Thymus (tissue), 11 donors: Measurements from ENCODE around the gene ATP2B2. TPM values are rescaled to one million over a fixed set of nuclear protein-coding genes. Genes with fewer than 3 reads are reported as not detected.

Source experiments
- DNase-seq, 9 donors: peaks; one replicate each; pipeline ENCODE4 v3.0.0-alpha.2; 2013; ENCODE audit warnings: low spot score in 9 of 9, low read depth in 6 of 9, missing footprints in 1 of 9
- H3K27ac ChIP-seq, 2 donors: one replicate each; pipeline ENCODE4 v1.5.1; 2013; ENCODE audit warnings: control low read depth in 1 of 2, low read depth in 1 of 2, low read length in 1 of 2, mild to moderate bottlenecking in 1 of 2, moderate library complexity in 1 of 2
- H3K27me3 ChIP-seq, 2 donors: one replicate each; pipeline ENCODE4 v1.5.1; 2013; ENCODE audit warnings: low read length in 1 of 2; ENCODE audit not compliant: control insufficient read depth in 2 of 2, insufficient read depth in 1 of 2
- H3K36me3 ChIP-seq, 2 donors: one replicate each; pipeline ENCODE4 v1.5.1; 2013; ENCODE audit warnings: low read length in 1 of 2, mild to moderate bottlenecking in 1 of 2, moderate library complexity in 1 of 2; ENCODE audit not compliant: control insufficient read depth in 2 of 2, insufficient read depth in 2 of 2
- H3K4me1 ChIP-seq, 2 donors: one replicate each; pipeline ENCODE4 v1.5.1; 2013; ENCODE audit warnings: low read length in 2 of 2; ENCODE audit not compliant: control insufficient read depth in 2 of 2, insufficient read depth in 2 of 2
- H3K4me3 ChIP-seq, 2 donors: one replicate each; pipeline ENCODE4 v1.5.1; 2013; ENCODE audit warnings: low read length in 2 of 2, control low read depth in 1 of 2, mild to moderate bottlenecking in 1 of 2
- H3K9me3 ChIP-seq, 2 donors: one replicate each; pipeline ENCODE4 v1.5.1; 2013; ENCODE audit warnings: low read length in 1 of 2, mild to moderate bottlenecking in 1 of 2; ENCODE audit not compliant: control insufficient read depth in 2 of 2, insufficient read depth in 1 of 2
- WGBS: extraction: QIAGEN DNeasy Blood & Tissue Kit; methylation state at CpG from one replicate; pipeline ENCODE4 v1.1.7; 2013; 5-methylcytosine and 5-hydroxymethylcytosine counted together
- polyA plus RNA-seq: library from polyadenylated mRNA; stranded (reverse); fragments of 200-250 nt; gene quantifications from one replicate; pipeline ENCODE4 v1.2.3, GENCODE V29; 2013
- total RNA-seq: library from RNA; stranded (reverse); fragments of 120-200 nt; gene quantifications from one replicate; pipeline ENCODE4 v1.2.4, GENCODE V29; 2013
- donor health status: healthy.

ATP2B2 gene
- total and polyA plus RNA-seq, 2 donors, result 0.19 to 0.34 TPM

DNA sequence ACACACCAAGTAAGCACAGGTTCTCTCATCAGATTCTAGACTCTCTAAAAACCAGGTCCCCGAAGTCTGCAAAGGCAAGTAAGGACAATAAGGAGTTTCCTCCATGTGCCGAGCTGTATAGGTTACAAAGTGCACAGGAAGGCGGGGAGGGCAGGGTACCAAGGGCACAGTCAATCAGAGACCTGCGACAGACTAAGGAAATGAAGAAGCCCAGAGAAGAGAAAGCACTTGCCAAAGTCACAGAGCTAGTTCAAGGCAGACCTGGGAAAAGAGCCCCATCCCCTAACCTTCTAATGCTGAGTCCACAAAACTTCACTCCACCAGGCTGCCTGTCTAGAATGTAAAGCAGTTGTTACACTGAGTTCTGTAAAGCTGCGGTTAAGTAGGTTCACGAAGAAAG, 186.1 kb downstream of the ATP2B2 start:
- peaks cover 37 to 38% of the 10 kb centered on the region in 2 donors for H3K36me3 ChIP-seq
- no peak overlapping the region for H3K27ac ChIP-seq
- peaks cover 9 to 19% of the 10 kb centered on the region in 2 donors for H3K4me1 ChIP-seq
- no peaks in the 10 kb centered on the region for H3K27me3 ChIP-seq
- H3K4me3 ChIP-seq, result no peak overlapping the region
- no peaks in the 10 kb centered on the region for H3K9me3 ChIP-seq
- WGBS, result 94% methylated on average over 6 of the region's 6 CpGs
- DNase-seq, result no peak

DNA sequence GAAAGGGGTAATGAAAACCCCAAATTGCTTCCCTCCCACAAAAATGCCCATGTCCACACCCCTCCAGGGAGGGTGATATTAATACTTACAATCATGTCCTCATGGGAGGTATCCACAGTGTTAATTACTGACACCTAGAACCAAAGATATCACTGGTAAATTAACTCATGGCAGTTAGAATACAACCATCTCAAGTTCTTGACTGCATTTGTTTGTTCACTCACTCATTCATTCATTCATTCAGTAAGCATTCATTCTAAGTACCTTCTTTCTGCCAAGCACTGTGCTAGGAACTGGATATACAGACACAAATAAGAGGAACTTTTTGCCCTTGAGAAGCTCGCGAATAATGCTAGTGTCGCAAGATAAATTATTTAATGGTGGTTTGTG, 187.4 kb downstream of the ATP2B2 start:
- Histone ChIP-seq H3K4me1 (peaks cover 9 to 19% of the 10 kb centered on the region in 2 donors), H3K9me3 (no peaks in the 10 kb centered on the region), H3K36me3 (peaks cover 49 to 50% of the 10 kb centered on the region in 2 donors), H3K27ac (no peak overlapping the region), H3K27me3 (no peaks in the 10 kb centered on the region), H3K4me3 (no peak overlapping the region)
- over 99% methylated on average over 3 of the region's 3 CpGs for WGBS
- no peak for DNase-seq

DNA sequence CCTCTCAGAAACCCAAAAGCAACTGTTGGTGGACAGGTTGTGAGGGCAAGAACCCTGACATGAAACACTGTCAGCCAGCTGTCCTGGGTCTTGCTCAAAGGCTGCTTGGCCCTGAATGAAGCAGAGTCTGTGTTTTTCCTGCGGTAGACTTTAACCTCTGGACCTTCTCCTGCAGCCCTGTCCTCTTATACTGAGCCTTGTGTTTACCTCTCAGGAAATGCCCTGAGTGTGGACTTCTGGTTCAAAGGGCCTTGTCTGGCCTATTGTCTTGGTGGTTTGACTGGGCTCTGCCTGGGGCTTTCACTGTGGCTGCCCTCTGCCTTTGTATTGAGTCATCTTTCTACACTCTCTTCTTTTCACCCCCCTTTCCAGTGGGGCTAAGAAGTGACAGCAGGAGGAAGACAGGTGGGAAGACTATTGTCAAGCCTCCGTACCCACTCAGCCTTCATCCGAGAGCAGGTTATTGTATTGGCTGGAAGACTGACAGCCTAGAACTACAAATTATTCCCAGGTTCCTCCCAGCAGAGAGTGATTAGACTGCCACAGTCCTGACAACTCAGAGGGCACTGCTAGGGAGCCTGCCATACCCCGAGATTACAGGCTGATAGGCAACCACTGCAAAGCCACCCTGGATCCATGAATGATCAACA, 187.9 kb downstream of the ATP2B2 start:
- Histone ChIP-seq H3K9me3 (no peaks in the 10 kb centered on the region), H3K4me1 (peaks cover 9 to 19% of the 10 kb centered on the region in 2 donors), H3K27ac (no peak overlapping the region), H3K27me3 (no peaks in the 10 kb centered on the region), H3K36me3 (peaks cover 54 to 55% of the 10 kb centered on the region in 2 donors), H3K4me3 (no peak overlapping the region)
- DNase-seq, result no peak
- WGBS, result 98% methylated on average over 4 of the region's 4 CpGs

DNA sequence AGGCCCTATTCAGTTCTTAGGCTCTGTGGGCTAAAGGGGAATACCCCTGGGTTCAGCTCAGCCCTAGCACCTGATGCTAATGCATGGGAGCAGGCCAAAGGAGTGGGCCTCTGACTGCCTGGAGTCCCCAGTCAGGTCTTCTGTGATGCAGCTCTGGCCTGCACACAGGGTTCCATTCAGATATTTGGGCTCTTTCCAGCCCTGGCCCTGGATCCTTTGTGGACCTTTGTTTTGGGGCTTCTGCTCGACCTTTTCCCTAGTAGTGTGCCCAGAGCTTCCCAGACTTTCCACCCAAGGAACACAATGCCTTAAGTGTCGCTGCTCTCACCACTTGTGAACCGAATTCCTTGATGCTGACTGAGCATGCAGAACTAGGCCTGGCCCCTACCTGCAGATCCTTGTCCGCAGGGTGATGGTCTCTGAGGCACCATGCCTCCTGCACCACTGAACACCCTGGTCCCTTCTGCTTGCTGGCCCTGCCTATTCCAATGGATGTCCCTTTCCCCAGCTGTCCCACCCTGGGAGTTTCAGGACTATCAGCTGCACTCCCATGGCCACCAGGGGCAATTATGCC, 189.5 kb downstream of the ATP2B2 start:
- H3K4me3 ChIP-seq, result no peak overlapping the region
- H3K9me3 ChIP-seq, result no peaks in the 10 kb centered on the region
- H3K27ac ChIP-seq, result no peak overlapping the region
- WGBS, result 99% methylated on average over 4 of the region's 4 CpGs
- no peaks in the 10 kb centered on the region for H3K27me3 ChIP-seq
- H3K36me3 ChIP-seq, result peaks cover 70 to 71% of the 10 kb centered on the region in 2 donors
- DNase-seq, result no peak
- H3K4me1 ChIP-seq, result peaks cover 9 to 10% of the 10 kb centered on the region in 2 donors

DNA sequence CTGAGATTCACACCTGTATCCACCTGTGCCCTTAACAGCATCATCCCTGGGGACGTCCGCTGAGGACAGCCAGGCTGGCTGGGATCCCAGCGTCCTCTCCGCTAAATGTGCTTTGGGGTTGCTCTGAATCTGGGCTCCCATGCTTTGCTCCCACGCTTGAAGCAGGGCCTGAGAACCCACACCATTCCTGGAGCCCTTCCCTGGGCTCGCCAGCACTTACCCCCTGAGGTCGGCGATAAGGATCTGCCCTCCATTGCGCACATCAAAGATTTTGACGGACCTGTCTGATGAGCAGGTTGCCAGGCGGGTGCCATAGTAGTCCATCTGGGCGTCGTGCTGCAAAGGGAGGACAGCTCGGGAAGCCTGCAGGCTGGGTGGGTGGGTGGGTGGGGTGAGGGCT, 190.3 kb downstream of the ATP2B2 start:
- no peak overlapping the region for H3K4me3 ChIP-seq
- no peak overlapping the region for H3K27ac ChIP-seq
- peaks cover 7% of the 10 kb centered on the region in 2 donors for H3K4me1 ChIP-seq
- H3K27me3 ChIP-seq, result no peaks in the 10 kb centered on the region
- peaks cover 71 to 77% of the 10 kb centered on the region in 2 donors for H3K36me3 ChIP-seq
- no peak for DNase-seq
- no peaks in the 10 kb centered on the region for H3K9me3 ChIP-seq
- 98% methylated on average over 14 of the region's 14 CpGs for WGBS

DNA sequence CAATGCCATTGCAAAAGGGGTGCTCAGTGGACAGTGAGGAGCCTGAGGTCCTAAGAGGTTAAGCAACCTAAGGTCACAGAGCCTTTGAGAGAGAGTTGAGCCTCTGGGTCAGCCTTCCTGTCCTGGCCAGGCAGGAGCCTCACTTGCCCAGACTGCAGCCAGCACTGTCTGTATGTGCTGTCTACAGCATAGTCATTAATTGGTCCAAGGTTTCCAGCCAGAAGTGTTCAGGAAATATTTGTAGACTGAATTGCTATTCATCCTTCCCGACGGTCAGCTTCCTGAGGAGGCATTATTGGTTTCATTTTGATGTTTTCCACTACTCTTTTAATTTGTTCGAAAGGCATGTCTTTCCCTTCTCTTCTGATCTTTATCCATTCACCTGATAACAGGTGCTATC, 192.5 kb downstream of the ATP2B2 start:
- Histone ChIP-seq H3K9me3 (no peaks in the 10 kb centered on the region), H3K4me3 (no peak overlapping the region), H3K27me3 (no peaks in the 10 kb centered on the region), H3K36me3 (peaks cover 67 to 86% of the 10 kb centered on the region in 2 donors), H3K27ac (no peak overlapping the region), H3K4me1 (no peaks in the 10 kb centered on the region)
- no peak for DNase-seq
- WGBS, result 93% methylated on average over 3 of the region's 3 CpGs

DNA sequence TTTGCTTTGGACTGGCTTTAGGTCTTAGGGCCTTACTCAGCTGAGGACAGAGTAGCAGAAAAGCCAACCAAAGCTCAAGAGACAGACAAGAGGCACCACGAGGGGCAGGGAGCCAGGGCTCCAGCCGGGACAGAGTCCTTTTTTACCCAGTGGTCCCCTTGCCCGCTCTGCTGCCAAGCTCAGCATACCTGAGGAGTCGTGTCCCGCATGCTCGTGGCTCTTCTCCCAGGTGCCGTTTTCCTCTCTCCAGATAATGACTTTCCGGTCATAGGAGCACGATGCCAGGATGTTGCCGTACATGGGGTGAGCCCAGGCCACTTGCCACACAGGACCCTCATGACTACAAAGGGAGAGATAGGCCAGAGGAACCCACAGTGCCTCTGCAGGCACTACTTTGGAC, 193.0 kb downstream of the ATP2B2 start:
- no peak for DNase-seq
- no peak overlapping the region for H3K4me3 ChIP-seq
- H3K9me3 ChIP-seq, result no peaks in the 10 kb centered on the region
- H3K27me3 ChIP-seq, result no peaks in the 10 kb centered on the region
- H3K27ac ChIP-seq, result no peak overlapping the region
- no peaks in the 10 kb centered on the region for H3K4me1 ChIP-seq
- WGBS, result 98% methylated on average over 10 of the region's 10 CpGs
- H3K36me3 ChIP-seq, result peaks cover 62 to 85% of the 10 kb centered on the region in 2 donors

DNA sequence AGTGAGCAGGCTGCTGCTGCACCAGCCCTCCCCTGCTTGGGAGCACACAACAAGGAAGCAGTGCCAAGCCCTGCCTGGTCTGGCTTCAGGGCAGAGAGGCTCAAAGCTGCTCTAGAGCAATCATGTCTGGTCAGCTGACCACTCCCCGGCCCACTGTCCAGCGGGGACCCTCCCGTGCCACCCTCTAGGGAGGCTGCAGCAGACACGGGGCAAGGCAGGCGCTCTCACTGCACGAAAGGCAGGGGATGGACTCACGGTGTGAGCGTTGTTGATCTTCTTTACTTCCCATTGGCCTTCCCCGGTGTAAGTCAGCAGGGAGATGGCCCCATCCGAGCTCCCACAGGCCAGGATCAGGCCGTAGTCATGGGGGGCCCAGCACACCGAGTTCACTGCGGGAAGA, 193.7 kb downstream of the ATP2B2 start:
- Histone ChIP-seq H3K27me3 (no peaks in the 10 kb centered on the region), H3K4me3 (no peak overlapping the region), H3K9me3 (no peaks in the 10 kb centered on the region), H3K4me1 (no peaks in the 10 kb centered on the region), H3K36me3 (peaks cover 57 to 84% of the 10 kb centered on the region in 2 donors), H3K27ac (no peak overlapping the region)
- 97% methylated on average over 13 of the region's 13 CpGs for WGBS
- DNase-seq, result no peak

DNA sequence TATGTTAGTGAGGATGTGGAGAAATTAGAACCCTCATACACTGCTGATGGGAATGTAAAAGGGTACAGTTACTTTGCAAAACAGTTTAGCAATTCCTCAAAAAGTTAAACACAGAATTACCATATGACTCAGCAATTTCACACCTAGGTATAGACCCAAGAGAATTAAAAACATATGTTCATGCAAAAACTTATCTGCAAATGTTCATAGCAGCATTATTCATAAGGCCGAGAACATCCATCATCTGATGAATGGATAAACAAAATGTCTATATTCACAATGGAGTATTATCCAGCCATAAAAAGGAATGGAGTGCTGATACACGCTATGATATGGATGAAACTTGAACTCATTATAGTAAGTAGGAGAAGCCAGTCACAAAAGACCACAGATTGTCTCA, 194.8 kb downstream of the ATP2B2 start:
- no peak overlapping the region for H3K27ac ChIP-seq
- WGBS, result 98% methylated on average over 2 of the region's 2 CpGs
- no peak for DNase-seq
- peaks cover 51 to 82% of the 10 kb centered on the region in 2 donors for H3K36me3 ChIP-seq
- H3K4me1 ChIP-seq, result no peaks in the 10 kb centered on the region
- no peaks in the 10 kb centered on the region for H3K27me3 ChIP-seq
- H3K9me3 ChIP-seq, result no peaks in the 10 kb centered on the region
- H3K4me3 ChIP-seq, result no peak overlapping the region
